ENCODE measurements around the gene LIPA.
"Not testable (repeated sequence)": the region's sequence is repeated elsewhere in the genome, so short reads cannot be mapped to it uniquely, and the experiment has no call there.

The LIPA gene

DNA sequence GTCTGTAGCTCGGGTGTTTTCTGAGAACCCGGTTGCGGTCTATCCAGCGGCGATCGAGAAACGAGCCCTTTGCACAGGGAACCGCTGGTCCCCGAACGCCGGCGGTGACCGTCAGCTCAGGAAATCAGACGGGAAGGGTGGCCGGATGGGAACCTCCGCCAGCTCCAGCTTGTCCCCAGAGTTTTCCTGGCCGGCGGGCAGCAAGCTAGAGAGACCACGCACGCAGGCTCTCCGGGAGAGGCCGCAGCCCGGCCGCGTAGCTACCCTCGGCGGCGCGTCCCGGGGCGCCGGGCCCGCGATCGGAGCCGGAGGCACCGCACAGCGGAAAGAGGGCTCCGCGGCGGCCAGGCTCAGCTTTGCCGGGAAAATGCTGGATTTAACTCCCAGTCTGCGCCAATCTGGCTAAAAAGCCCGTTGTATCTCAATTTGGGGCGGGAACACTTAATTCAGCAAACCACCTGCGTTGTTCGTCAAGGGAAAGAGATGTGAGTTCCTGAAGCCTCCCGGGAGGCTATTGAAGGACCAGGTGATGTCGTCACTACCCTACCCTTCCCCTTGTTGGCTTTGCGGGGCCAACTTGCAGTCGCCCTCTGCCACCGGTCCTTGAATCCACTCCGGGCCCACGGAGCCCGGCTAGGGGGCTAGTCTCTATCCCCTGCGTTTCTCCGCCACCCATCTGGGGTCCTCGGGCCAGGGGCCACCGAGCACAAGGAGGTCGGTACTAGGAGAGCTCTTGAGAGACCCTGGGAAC is 43.6 kb downstream of the LIPA start:
- DNase-seq (ENCODE audit: low read depth in 2 of 2): no peak

DNA sequence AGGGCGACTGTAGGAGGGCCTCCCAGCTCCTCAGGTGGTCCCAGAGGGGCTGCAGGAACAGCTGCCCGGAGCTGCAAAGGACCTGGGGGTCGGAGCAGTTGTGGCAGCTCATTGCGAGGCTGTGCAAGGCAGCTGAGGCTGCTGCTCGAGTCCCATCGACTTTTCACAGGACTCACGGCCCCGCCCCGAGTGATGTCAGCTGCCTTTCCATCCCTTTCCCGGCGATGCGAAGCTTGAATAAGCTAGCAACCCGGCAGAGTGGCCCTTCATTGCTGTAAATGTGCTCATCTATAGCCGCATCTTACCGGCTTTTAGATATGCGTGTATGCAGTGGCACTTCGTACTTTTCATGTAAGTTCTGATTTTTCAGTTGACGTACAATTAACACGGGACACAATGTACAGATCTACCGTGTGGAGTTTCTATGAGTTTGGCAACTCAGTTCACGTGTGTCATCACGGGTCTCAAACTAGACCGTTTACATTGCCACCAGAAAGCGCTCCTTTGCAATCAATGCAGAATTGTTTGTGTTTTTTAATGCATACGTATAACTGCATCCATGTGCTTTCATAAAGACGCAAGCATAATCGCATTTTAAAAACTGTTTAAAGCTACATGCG is 44.3 kb downstream of the LIPA start, which contains the start of gene CH25H:
TSS of gene CH25H (minus strand) at position 137 of the 620 bp plus-strand sequence. CDS start at position 112, 25 bp downstream.
- peak in 1 of 2 donors; percentile 8 for DNase-seq (ENCODE audit: low read depth in 2 of 2)

DNA sequence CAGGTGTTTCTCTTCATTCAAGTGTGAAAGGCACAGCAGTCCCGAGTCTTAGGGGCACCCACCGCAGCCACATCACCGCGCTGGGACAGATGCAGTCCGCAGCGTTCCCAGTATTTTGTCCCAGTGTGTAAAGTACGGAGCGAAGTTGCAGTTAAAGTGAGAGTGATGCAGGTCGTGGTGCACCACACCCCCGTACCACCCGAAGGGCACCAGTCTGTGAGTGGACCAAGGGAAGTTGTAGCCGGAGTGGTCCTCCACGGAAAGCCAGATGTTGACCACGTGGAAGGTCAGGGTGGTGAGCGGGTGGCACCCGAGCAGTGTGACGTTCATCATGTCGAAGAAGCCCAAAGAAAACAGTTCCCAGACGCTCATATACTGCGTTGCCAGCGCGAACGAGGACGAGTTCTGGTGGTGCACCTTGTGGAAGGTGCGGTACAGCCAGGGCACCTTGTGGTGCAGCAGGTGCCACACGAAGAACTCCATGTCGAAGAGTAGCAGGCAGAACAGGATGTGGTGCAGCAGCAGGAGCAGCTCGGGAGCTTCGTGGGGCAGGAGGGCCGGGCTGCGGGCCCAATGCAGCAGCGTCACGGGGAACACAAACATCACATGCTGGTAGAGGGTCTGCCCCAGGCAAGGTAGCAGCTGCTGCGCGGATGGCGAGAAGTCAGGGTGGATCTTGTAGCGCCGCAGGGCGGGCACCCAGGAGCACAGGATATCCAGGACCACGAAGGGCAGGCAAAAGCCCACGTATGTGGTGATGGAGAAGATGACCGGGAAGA is 45.0 kb downstream of the LIPA start:
- no peak for DNase-seq (ENCODE audit: low read depth in 2 of 2)

DNA sequence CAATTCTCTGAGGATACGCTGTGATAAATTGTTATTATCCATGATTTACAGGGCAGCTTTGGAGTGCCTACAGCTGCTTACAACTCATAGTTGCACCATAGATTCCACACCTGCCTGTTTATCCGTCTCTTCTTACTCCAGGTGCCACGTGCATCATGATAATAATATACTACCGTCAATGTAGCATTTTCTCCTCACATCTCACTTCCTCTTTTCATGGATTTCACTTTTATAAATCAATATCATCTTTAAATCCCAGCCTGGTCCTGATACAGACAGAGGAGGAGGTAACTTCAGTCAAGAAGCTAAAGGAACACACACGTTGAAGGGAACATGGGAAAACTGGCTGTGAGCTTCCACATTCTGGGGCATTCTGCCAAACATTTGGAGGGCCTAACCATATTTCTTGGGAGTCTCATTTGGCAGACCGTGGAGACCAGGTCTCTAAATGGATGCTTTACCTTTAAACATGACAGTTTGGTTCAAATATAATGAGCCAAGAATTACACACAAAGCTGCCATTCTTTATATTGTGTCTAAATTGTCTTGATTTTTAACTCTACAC is 46.9 kb downstream of the LIPA start:
- no peak for DNase-seq (ENCODE audit: low read depth in 2 of 2)

DNA sequence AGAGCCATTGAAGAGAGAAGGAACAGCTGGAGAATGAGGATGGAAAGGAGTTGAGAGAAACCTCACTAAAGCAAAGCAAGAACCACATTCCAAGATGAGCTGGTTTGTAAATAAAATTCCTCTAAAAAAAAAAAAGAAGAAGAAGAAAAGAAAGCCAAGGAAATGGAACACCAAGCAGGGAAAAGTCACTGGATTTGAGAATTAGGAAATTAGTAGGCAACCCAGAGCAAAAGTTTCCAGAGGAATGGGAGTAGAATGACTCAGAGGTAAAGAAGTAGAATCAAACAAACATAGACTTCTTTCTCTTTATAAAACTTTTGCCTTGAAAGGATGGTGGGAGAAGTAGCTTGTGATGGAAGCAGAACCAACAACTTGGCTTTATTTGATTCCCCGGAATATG is 48.3 kb downstream of the LIPA start:
- no peak for DNase-seq (ENCODE audit: low read depth in 2 of 2)

DNA sequence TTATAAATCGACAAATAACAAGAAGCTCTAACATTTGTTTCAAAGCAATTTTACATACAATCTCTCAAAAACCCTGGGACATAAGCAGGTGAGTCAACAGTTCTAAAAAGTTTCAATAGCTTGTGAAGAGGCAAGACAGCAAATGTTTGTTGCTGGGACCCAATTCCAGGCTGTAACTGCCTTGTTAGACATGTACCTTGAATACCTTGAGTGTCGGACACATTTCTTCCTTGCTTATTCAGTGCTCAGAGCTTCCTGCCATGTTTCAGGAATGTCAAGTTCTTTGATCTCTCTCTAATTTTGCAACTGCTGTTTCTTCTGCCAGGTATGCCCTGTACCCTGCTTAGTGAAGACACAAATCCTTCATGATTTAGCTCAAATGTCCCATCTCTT is 49.5 kb downstream of the LIPA start:
- no peak for DNase-seq (ENCODE audit: low read depth in 2 of 2)

DNA sequence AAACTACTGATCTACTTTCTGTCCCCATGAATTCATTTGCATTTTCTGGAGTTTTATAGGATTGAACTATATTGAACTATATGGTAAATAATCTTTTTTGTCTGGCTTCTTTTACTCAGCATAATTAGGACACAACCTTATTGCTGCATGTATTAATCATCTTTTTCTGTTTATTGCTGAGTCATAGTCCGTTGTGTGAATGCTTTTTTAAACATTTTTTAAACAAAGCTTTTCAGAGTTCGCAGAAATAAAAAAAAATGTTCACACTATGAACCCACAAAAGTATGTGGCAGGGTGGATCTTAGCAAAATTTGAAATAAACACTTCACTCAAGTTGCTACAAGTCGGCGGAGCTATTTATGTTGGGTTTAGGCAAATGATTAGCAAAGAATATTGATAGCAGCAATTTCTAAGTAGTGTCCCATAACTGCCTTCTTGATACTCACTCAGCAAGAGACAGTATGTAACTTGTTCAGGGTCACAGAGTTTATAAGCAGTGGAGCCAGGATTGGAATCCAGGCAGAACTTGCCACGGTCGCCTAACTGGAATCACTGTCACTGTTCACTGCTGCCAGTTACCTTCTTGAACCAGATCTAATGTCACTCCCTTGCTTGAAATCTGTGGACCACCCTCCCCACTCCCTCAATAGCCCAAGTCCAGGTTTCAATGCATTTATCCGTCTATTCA is 50.1 kb downstream of the LIPA start:
- DNase-seq (ENCODE audit: low read depth in 2 of 2): no peak

DNA sequence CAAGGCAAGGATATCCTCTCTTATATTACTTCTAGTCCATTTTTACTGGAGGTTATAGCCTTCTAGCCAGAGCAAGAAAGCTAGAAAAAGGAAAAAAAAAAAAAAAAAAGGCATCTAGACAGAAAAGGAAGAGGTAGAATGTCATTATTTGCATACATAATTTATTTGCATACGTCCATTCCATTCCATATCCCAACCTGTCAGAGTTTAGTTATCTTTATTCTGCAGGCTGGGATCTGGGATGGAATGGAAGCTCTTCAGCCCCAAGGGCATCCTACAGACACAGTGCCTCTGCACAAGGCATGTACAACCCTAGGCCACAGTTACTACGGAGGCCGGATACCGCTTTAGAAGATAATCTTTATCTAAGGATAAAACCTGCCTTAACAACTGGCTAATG is 54.1 kb downstream of the LIPA start:
- no peak for DNase-seq (ENCODE audit: low read depth in 2 of 2)

DNA sequence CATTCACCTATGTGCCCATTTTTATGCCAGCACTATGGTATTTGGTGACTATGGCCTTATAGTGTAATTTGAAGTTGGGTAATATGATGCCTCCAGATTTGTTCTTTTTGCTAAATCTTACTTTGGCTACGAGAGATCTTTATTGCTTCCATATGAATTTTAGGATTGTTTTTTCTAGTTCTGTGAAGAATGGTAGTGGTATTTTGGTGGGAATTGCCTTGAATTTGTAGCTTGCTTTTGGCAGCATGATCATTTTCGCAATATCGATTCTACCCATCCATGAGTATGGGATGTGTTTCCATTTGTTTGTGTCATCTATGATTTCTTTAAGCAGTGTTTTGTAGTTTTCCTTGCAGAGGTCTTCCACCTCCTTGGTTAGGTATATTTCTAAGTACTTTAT is 60.3 kb downstream of the LIPA start:
- not testable (repeated sequence) for DNase-seq (ENCODE audit: low read depth in 2 of 2)

DNA sequence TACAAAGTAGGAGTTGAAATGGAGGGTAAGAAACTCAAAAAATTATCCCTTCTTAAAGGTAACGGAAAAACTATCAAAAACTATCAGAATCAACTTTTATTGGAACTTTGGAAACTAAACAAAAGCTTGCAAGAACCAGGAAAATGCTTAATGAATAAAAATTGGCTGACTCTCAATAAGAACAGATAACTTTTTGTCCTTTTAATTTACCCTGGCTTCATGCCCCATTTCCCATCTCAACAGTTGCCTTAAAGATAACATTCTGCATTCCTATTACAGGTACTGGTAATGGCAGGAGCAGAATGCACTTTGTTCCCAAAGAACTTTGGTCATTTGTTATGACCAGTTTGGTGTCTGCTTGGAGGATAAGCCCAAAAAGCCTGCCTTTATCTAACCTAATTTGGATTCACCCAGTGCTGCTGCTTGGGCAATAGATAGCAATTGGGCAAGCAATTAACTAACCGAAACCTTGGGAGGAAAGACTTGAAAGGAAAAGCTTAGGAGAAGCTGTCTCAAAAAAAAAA is 62.3 kb downstream of the LIPA start:
- DNase-seq (ENCODE audit: low read depth in 2 of 2): no peak

DNA sequence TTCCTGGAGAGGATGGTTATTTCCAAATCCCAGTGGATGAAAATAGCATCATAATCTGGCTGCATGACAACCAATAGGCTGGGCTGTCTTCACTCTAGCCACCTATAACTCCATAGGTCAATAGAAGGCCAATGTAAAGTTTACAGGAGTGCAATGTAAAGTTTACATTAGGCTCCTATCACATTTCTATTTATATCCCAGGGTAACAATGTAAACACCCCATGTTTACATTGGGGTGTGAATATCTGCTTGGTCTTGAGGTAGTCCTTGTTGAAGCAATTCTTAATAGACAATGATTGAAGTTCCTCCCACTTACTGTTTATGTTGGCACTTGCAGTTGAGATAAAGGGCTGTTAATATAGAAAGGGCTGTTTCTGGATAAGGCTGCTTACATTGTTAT is 65.9 kb downstream of the LIPA start:
- DNase-seq (ENCODE audit: low read depth in 2 of 2): no peak

DNA sequence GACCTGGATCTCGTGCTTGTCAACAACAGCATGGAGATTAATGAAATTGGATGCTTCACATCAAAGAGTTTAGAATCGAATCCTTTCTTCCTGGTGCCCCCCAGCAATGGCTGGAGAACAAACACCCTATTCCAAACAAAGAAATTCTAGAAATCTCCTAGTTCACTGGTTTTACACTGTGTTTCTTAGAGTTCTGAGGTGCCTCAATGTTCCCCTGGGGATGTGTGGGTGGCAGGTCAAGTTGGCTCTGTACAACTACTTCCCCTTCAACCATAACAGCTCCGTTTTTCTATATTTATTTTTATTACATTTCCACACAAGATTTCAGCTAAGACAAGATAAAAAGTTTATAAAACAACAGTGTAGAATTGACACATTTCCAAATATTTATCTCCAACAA is 66.9 kb downstream of the LIPA start:
- DNase-seq (ENCODE audit: low read depth in 2 of 2): no peak

DNA sequence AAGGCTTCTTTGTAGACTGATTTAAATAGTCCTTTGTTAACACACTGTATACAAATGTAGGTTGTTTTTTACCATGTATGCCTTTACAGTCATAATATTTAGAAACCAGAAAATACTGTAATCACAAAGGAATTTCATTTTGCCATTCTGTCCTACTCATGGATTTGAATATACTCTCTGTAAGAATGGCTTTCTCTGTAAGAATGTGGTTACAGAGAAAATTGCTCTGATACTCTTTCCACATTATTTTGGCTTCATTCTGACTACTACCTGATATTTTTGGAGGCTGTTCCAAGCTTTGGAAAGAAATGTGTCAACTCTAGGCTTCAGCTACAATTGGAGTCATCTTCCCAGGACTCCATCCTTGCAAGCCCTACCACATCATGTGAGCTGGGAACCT is 68.0 kb downstream of the LIPA start:
- no peak for DNase-seq (ENCODE audit: low read depth in 2 of 2)

DNA sequence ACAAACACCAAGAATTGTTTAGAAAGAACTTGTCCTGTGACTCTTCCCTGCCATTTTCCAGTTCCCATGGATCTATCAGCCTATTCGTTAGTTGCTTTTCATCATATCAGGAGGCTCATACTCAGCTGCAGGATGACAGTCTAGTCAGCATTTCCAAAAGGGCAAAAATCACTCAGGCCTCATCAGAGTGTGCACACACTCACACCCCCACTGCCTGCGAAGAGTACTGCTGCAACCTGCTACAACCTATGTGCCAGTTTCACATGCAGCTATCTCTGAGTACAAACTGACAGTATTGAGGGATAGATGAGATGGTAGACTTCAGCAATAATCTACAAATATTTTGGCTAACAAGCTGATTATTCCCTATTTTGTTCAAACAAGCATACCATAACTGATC is 68.7 kb downstream of the LIPA start:
- no peak for DNase-seq (ENCODE audit: low read depth in 2 of 2)

DNA sequence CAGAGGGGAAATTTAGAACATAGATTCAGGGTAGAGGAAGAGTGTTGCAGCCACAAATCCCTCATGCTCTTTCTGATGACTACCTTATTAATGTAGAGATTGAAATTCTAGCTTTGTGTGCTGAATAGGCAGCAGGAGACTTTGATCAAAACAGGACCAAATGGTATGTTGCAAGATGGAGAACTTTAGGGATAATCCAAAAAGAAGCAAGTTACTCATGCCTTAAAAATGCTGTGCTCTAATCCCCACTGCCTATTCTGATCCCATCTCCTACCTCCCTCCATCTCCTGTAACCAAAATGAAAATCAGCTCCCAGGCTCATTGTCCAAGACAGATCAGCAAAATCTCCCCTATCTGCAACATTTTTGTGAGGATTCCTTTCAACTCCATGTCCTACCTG is 75.8 kb downstream of the LIPA start:
- no peak for DNase-seq (ENCODE audit: low read depth in 2 of 2)

DNA sequence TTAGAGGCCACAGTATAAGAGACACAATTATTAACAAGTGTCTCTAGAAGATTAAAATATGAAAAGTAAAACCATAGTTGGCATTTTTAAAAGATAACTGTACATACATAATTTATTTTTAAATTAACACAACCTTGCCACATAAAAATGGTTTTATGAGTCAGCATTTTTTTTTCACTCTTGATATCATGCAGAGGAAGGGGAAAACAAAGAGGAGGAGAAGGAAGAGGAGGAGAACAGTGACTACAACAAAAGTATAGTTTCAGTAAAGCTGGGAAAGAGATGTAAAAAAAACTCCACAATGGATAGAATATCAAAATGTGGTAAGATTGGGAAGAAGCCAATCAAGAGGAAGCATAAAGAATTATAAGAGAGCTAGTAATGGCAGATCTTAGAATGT is 78.5 kb downstream of the LIPA start:
- DNase-seq (ENCODE audit: low read depth in 2 of 2): no peak

DNA sequence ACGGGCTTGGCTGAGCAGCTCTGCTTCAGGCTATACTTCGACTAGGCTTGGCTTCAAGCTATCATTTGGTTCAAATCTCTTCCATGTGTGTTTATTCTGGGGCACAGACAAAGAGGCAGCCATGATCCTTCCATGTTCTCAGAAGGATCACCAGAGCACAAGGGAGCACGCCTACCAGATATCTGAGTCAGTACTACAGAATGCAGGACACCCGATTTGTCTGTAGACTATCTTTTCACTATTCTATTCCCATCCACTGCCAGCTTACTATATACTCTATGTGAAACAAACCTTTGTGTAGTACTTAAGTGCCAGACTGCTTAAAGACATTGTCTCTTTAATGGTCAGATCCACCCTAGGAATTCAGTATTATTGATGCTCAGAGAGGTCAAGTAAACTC is 79.6 kb downstream of the LIPA start:
- no peak for DNase-seq (ENCODE audit: low read depth in 2 of 2)

DNA sequence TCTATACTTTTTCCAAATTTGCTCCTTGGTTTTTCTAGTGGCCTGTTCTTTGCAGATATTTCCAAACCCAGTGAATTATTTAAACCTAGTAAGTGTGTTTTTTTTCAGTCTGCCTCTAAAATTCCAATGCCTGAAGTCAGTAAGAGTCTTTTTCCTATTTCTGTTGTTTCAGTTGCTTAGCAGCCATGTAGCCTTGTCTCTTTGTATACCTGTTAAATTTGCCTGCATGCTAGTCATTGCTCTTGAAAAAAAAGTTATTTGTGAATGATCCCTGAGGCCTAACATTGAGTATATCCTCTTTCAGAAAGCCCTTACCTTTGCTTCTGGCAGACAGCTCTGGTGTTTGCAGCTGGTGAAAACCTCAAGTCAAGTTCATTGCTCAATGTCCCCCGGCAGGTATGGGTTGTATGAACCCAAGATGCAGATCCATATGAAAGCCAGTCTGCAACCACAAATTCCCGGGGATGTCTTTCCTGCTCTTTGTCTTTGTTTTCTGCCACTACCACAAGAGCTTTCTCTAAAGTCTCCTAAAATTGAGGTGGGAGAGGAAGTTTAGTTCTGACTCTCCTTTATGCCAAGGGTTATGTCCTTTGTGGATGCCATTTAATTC is 80.2 kb downstream of the LIPA start:
- no peak for DNase-seq (ENCODE audit: low read depth in 2 of 2)

DNA sequence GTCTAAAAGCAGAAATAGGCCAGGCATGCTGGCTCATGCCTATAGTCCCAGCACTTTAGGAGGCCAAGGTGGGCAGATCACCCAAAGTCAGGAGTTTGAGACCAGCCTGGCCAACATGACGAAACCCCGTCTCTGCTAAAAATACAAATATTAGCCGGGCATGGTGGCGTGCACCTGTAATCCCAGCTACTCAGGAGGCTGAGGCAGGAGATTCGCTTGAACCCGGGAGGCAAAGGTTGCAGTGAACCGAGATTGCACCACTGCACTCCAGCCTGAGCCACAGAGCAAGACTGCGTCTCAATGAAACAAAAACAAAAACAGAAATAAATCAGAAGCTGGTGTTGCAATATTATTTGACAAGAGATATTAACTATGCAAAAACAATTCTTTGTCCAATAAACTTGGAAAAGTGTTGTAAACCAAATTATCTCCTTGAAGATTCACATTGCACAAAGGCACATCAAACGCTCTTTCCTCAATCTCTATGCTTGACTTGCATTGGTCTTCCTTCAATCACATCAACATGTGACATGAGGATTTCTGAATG is 83.1 kb downstream of the LIPA start:
- DNase-seq (ENCODE audit: low read depth in 2 of 2): not testable (repeated sequence)

DNA sequence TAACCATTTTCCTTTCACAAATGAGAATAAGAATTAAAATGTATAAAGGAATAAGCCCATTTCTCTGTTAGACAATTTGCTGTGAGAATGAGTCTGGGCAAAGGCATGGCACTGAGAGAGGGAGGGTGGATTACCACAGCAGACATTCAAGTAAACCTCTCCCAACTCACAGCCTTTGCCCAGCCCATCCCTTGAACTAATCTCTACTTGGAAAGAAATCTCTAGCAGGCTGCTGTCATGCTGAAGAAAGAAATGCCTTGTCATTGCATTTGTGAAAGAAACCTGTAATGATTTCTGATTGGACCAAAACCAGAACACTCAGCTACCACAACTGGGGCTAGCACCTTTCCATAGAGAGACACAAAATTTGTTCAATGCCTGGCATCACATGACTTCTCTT is 83.7 kb downstream of the LIPA start:
- no peak for DNase-seq (ENCODE audit: low read depth in 2 of 2)

DNA sequence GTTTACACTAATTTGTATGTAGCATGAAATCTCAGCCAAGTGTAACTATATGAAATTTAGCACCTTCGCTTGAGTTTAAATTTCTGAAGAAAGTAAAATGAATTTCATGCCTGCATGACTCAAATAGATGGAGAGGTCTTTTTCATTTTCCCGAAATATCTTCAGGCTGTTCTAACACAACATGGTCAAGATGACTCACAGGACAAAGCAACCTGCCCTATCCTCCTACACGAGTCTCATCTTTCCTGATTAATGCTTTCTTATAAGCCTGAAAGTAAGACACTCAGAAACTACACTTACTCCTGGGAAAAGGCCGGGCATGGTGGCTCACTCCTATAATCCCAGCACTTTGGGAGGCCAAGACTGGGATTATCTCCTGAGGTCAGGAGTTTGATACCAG is 85.7 kb downstream of the LIPA start:
- DNase-seq (ENCODE audit: low read depth in 2 of 2): no peak
